GM18861 (cell line): ENCODE results near the gene OLFM3.

ENCODE experiments used
- ATAC-seq: cut with Tn5 transposase; IDR thresholded peaks from one replicate; pipeline ENCODE4 v1.9.1; 2021; ENCODE audit not compliant: unreplicated experiment

OLFM3 gene

GRCh38 chr1:101953623-101954022 is 43.1 kb downstream of the OLFM3 start:
- no peak for ATAC-seq

GRCh38 chr1:101945884-101946283 is 50.8 kb downstream of the OLFM3 start:
- no peak for ATAC-seq

- peak; percentile 47 for ATAC-seq
These were observed 53.5 kb downstream of the OLFM3 start for GRCh38 chr1:101943237-101943636.

- ATAC-seq: no peak
These were observed 54.1 kb downstream of the OLFM3 start for GRCh38 chr1:101942516-101943193.

DNA sequence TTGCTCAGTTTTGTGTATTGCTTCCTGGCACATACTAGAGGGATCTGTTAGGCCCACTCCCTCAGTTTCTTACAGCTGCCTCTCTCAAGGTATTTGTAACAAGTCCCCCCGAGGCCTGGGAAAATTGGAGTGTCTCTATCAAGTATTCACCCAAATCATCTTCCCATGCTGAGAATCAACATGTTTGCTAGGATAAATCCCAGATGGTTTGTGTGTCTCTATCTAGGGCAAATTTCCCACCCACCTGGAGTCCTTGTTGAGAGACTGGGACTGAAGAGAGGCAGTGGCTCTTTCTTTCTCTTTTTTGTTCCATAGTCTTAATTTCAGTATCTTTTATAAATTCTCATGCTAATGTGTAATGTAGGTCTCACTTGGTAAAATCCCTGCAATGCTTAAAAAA is 58.0 kb downstream of the OLFM3 start:
- ATAC-seq: no peak

- ATAC-seq: no peak
These were observed 67.4 kb downstream of the OLFM3 start for GRCh38 chr1:101929343-101929742.

GRCh38 chr1:101928829-101929228 is 67.9 kb downstream of the OLFM3 start:
- no peak for ATAC-seq

GRCh38 chr1:101924700-101925099 is 72.0 kb downstream of the OLFM3 start:
- no peak for ATAC-seq

GRCh38 chr1:101920577-101920976 is 76.1 kb downstream of the OLFM3 start:
- ATAC-seq: no peak

DNA sequence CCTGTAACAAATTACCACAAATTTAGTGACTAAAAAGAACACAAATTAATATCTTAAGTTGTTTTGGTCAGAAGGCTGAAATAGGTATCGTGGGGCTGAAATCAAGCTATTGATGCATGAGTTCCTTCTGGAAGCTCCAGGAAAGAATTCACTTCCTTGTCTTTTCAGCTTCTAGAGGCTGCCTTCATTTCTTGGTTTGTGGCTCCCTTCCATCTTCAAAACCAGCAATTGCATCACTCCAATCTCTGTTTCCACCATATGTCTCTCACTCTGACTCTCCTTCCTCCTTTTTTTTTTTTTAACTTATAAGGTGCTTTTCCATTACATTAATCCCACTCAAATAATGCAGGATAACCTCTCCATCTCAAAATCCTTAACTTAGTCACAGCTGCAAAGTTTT is 78.4 kb downstream of the OLFM3 start:
- ATAC-seq: no peak

DNA sequence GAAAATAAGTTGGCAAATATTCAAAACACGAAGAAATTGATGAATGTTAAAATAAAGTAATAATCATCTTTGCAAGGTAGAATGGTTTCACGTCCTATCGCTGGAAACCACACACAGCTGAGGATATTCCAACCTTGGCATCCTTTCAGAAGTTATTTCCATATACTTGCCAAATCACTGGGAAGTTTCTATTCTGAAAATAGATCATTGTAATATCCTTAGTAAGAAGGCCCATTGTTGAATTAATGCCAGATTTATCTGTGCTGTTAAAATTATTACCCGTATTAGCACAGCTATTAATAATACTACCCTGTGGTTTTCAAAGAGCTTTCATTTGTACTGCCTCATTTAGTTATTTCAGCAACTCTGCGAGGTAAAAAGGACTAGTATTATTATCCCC is 81.1 kb downstream of the OLFM3 start:
- ATAC-seq: no peak

DNA sequence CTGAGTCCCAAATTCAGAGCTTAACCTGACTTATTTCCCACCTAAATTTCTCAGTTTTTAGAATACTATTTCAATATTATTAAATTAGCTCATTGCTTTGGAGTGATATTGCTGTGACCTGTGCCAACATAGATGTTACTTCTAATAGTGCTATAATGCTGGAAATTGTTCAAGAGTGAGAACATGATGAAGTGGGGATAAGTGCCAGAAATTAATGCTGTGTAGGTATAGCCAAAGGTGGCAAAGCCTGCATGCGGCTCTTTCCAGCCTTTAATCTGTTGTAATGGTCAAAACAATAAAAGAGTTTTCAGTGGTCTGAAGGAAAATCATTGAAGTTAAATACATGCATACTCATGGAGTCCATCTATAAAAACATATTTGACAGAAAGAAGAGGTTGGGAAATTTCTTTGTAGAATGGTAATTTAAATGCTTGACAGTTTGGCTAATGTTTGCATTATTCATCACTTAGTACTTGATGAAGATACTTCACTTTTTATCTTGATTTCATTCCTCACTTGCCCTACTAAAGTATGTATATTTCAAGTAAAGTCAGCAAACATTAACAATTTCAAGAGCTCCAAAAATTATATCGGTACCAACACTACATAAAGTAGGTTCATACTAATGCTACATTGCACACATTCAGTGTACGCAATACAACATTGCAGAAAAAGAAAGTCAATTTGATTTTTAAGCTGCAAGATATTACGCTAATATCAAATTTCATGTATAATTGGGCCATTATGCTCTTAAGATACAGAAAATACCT is 82.1 kb downstream of the OLFM3 start:
- no peak for ATAC-seq

DNA sequence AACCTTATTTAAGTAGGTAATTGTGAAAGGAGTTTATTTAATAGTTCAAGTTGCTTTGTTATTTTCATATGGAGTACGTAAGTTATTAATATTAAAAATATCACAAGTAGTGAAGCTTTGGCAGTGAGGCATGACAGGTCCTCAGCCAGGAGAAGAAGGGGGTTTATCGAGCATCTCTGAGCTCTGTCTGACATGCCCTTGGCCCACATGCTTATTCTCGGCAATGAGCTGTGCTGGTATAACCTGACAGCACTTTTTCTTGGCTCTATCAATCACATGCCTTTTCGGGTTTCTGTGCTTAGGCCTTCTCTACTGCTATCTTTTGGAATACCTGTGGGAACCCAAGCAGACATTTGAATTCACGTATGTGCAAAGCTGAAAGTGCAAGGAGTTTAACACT is 84.8 kb downstream of the OLFM3 start:
- ATAC-seq: no peak

DNA sequence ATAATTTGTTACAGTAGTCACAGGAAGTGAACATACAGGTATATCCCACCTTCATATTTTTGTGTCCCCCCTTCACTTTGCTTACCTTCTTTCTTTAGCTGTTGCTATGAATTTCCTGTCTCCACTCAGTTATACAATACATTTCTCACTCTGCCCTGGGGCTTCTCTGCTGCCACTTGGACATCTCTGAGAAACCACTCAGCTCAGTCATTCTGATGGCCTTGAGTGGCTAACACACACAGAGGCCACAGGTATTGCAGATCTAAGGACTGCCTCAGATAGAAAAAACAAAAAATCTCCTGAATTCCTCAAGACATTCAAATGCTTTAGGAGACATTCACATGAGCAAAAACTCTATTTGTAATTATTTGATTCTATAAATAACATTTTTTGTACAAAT is 87.7 kb downstream of the OLFM3 start:
- no peak for ATAC-seq

- no peak for ATAC-seq
These were observed 89.5 kb downstream of the OLFM3 start for GRCh38 chr1:101907264-101907663.

DNA sequence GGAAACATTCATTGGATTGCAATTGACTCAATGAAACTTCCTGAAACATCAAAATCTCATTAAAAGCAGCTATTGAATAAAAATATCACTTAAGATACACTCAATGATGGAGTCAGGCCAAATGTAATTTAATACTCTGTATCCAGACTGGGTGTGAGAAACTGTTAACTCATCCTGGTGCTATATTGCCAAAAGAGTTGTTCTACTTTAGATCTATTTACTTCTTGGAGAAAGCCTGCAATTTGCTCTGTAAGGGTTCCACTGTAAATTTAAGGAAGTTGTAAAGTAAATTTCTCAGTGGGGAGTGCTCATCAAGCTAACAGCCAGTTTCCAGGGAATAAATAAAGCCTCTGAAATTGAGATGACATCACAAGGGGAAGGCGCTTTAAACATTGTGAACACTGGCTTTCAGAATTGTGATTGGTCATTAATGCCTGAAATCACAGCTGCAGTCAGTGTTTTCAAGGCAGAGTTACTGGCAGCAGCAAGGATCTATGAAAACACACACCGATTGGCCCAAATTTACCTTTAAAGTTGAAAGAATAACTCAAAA is 91.4 kb downstream of the OLFM3 start:
- ATAC-seq: no peak

GRCh38 chr1:101902199-101902598 is 94.5 kb downstream of the OLFM3 start:
- ATAC-seq: no peak

DNA sequence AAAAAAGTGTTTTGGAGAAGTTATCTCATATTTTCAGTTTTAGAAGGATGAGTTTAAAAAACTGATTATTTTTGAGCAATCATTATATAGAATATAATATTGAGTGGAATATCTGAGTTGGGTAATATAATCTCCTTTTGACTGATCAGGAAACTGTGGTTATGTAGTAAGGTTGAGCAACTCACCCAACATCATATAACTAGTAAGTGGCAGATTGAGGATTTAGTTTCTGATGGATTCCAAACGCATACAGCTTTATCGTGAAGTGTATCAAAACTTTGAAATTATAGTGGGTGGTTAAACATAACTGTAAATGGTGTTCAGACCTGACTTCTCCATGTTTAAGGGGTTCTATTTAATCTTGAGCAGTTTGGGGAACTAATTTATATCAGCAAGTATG is 98.6 kb downstream of the OLFM3 start:
- ATAC-seq: no peak

DNA sequence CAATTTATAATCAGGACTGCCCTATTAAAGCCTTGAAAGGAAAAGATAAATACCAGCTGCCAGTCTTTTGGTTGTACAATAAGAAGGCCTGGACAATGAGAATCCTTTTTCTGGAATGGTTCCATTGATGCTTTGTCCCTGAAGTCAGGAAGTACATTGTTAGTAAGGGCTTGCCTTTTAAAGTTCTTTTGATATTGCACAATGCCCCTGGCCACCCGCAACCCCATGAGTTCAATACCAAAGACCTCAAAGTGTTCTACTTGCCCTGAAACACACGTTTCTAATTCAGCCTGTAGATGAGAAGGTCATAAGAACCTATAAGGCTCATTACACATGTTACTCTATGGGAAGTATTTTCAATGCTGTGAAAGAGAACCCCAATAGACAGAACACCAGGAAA is 112.1 kb downstream of the OLFM3 start:
- ATAC-seq: no peak

DNA sequence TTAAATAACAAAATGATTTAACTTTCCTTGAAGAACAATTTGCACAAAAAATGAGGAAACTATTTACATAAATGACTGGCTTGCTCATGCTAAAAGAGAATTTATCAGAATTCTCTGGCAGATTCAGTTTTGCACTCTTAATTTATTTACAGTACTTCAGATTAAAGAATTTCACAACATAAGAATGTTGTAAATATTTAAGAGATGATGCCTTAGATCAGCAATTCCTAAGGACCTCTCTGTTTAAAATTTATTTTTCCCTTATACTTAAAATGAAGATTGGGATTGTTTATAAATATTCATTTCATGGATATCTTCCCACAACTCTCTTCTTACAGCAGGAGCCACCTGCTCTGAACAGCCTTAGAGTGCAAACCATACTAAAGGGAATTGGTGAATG is 120.8 kb downstream of the OLFM3 start:
- no peak for ATAC-seq

- ATAC-seq: no peak
These were observed 123.1 kb downstream of the OLFM3 start for GRCh38 chr1:101873672-101874071.

DNA sequence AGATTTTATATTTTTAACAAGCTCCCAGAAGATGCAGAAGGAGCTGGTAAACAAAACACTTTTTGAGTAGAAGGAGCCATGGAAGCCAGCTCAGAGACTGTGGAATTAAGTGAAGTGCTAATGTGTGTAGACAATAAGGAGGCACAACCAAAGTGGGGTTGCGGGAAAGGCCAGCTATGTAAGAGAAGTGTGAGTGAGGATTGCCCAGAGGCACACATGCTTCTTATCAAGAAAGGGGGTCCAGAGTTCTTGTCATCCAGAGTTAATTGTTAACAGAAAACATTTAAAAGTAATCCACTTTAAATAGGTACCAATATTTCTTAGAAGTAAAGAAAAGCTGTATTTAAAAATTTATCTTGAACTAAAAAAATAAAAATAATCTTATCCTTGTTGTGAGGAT is 136.8 kb downstream of the OLFM3 start:
- no peak for ATAC-seq
